ENCODE measurements around the gene OTULIN.

GRCh38 chr5:14665949-14666348 is 1.4 kb downstream of the OTULIN start:
- TF ChIP-seq, protein P1, sequence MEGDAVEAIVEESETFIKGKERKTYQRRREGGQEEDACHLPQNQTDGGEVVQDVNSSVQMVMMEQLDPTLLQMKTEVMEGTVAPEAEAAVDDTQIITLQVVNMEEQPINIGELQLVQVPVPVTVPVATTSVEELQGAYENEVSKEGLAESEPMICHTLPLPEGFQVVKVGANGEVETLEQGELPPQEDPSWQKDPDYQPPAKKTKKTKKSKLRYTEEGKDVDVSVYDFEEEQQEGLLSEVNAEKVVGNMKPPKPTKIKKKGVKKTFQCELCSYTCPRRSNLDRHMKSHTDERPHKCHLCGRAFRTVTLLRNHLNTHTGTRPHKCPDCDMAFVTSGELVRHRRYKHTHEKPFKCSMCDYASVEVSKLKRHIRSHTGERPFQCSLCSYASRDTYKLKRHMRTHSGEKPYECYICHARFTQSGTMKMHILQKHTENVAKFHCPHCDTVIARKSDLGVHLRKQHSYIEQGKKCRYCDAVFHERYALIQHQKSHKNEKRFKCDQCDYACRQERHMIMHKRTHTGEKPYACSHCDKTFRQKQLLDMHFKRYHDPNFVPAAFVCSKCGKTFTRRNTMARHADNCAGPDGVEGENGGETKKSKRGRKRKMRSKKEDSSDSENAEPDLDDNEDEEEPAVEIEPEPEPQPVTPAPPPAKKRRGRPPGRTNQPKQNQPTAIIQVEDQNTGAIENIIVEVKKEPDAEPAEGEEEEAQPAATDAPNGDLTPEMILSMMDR (IDR thresholded peaks at IDR 0.05) = no peak
- TF ChIP-seq POLR2A (IDR thresholded peaks at IDR 0.05) = no peak

Measured in uterus (tissue), 2 donors.